Effector CD8-positive, alpha-beta T cell (primary cell): ENCODE measurements around the gene SLC25A39.

Experiments used
- DNase-seq: peaks from one replicate; lab custom pipeline; 2025; lab: John Stamatoyannopoulos, UW

Gene SLC25A39

DNA sequence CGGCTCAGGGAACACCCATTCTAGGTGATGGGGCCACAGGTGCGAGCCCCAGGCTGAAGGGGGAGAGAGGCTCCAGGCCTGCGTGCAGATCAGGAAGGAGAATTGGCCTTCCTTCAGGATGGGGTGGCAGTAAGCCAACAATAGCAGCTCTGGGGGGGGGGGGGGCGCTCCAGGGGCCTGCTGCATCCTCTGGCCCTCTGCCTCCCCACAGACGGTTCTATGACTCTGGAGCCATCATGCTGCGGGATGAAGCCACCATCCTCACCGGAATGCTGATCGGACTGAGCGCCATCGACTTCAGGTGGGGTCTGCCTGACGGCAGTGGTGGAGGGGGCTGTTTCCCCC, 10.1 kb downstream of the SLC25A39 start:
- DNase-seq, result no peak

- no peak for DNase-seq
These were observed 10.6 kb downstream of the SLC25A39 start for GRCh38 chr17:44314031-44314430.

DNA sequence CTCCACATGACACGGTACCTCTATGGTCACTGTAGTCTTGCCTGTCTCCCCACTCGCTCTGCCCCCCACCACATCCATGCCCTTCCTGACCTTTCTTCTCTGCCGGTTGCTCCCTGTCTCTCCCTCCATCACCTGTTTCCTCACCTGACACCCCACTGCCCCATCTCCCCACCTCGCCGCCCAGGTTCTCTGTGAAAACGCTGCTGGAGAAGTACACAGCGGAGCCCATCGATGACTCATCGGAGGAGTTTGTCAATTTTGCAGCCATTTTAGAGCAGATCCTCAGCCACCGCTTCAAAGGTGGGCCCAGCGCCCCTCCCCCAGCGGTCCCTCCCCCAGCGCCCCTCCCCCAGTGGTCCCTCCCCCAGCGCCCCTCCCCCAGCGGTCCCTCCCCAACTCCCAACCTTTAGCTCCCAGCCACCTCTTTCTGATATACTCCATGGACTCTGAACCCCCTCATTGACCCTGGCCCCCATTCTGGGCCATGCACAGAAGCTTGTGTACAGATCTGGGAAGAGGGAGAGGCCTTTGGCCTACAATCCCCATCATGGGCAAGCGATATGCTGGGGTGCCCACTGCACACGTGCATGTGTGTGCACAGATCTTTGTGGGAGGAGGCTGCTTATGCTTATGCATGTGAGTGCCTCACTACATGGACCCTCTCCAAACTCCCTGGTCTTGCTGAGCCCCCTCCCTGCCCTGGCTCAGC, 12.1 kb downstream of the SLC25A39 start:
- no peak for DNase-seq

DNA sequence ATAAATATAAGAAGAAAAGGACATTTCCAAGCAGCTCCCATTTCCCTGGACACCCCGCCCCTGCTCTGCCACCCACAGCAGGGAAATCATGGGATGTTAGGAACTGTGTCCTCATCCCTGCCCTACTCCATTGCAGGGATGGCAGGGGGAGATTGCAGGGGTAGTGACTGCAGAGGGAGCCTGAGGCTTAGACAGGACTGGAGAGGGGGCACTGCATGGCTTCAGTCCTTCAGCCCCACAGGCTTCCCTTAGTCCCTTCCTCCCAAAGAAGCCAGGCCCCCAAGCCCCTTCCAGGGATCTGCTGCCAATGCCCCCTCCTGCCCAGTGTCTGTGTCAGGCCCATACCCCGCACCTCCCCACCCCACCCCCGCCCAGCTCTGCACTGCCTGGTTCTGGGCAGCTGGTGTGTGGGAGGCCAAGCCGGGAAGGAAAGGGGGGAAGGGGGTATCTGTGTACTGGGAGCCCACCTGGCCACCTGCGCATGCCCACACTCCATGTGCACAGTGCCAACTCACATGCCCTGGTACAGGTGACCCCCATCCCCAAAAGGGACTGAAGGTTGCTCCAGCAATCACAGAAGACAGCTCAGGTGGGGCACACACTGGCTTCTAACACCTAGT, 13.0 kb downstream of the SLC25A39 start:
- no peak for DNase-seq

DNA sequence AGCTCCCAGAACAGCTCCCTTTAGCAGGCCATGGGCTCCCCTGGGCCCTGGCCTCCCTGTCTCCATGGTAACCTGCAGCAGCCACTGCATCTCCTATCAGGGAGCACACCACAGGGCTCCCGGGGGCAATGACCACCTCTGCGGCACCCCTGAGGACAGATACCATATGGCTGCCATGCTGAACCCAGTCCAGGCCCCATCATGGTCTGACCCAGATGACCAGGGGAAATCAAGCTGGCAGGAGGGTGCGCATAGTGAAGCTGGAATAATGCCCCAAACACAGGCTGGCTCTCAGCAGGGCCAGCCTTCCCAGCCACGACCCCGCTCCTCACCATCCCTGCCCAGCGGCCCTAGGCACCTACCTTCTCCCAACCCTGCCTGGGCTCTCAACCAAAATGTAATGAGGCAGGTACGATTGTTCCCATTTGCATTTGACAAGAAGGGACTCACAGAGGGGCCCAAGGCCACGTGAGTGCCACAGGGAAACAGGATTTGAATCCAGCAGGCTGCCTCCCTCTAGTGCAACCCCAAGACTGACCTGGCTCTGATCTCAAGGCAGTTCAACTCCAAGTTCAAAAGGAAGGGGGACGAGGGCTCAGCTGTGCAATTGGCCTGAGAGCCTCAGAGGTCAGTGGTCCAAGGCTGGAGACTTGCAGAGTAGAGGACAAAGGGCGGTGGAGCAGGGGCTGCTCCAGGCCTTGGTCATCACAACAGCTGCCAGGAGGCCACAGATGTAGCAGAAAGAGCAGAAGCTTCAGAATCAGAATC, 13.8 kb downstream of the SLC25A39 start:
- no peak for DNase-seq

DNA sequence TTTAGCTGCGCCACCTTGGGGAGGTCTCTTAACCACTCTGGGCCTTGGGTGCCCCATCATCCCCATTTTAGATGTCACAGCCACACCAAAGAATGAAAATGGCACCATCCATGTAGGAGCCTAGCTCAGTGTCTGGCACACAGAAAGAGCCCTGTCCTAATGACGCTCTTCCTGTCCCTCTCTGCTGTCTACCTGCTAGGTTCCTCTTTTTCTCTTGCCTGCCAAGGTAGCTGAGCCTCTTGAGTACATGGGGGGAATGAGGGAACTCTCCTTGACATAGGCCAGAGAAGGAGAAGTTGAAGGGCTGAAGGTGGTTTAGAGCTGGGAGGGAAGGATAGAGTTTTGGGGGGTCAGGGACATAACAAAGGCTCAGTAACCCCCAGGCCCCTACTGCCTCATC, 14.4 kb downstream of the SLC25A39 start:
- DNase-seq, result no peak

DNA sequence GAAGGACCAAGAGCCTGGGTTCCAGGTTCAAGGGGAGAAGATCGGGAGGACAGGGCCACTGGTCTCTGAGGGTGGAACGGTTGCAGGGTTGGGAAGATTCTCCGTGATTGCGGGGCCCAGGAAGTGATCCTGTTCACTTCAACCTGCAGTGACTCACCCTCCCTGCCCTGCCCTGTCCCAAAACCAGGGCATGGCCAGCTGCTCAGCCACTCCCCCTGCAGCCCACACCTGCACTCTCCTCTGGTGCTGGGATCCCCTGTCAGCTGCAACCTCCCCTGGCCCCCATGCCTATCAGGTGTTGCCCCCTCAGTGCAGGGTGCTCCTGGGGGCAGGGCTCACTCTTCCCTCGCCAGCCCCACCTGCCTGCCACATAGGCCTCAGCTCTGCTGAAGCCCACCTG, 15.2 kb downstream of the SLC25A39 start:
- no peak for DNase-seq

DNA sequence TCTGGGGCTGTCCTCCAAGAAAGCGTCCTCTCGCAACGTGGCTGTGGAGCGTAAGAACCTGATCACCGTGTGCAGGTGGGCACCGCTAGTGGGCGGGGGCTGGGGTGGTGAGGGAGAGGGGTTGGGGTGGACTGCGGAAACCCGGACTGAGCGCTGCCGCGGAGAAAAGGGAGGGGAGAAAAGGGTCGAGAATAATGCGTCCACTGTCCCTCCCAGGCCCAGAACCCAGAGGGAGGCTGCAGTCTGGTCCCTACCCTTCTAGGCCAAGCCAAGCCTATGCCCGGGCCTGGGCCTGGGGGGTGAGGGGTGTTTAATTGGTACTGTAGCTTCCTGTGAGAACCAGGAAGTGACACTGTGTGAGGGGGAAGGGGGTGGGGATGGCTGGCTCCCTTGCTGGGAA, 15.8 kb downstream of the SLC25A39 start:
- DNase-seq, result no peak

- peak; percentile 81 for DNase-seq
These were observed 16.3 kb downstream of the SLC25A39 start, which contains the start of gene RUNDC3A for GRCh38 chr17:44308320-44308818. Gene RUNDC3A (plus strand): TSS chr17:44308601. CDS start chr17:44308833, 232 bp downstream.

DNA sequence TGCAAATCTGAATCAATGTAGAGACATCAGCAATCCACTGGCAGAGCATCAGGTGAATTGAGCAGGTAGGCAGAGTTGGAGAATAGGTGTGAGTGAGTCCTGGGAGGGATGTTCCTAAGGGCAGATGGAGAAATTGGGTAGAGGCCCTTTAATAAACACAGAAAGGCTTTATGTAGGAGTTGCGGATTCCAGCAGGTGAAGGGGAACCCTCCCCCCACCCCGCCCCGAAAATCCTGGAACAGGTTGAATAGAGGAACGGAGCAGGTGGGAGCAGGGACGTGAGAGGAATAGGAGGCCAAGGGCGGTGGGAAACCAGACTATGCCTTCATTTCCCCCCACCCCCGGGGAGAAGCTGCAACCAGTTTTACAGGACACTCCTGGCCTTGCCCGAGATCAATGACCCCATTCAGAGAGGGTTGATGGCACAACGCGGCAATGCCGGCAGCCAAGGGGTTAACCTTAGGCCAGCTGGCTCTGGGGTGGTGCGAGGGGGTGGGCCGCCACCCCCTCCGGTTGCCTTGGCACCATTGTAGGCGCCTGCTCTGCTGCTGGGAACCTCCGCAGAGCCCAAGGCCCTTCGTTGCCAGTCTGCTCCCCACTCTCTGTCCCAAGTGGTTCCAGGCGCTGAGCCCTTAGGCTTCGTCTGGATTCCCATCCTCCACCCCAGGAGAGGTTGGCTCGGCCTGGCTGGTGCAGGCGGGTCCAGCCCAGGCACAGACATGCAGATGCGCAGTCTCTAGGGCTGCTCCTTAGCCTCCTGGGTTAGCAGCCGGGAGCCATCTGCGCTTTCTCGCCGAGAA, 17.0 kb downstream of the SLC25A39 start:
- no peak for DNase-seq

DNA sequence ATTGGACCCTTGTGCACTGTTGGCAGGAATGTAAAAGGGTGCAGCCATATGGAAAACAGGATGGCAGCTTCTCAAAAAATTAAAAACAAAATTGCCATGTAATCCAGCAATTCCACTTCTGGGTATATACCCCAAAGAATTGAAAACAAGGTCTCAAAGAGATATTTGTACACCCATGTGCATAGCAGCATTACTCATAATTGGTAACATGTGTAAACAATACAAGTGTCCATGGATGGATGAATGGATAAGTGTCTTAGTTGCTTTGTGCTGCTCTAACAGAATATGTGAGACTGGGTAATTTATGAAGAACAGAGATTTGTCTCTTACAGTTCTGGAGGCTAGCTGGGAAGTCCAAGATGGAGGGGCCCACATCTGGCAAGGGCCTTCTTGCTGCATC, 20.0 kb downstream of the SLC25A39 start:
- no peak for DNase-seq

DNA sequence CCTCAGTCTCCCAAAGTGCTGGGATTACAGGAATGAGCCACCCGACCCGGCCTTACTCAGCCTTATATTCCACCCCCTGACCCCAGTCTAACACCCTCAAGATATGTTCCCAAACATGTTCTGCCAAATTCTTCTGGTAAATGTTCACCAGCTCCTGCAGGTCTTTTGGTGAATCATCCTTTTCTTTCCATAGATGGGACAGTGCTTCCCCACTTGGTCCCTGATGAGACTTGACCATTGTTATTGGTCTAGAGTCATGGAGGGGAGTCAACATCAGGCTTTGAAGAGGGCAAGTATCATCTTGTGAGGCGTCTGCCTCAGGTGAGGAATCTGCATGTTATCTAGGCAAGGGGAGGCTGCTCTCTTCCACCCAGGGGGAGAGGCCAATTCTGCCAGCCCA, 26.6 kb downstream of the SLC25A39 start:
- DNase-seq, result no peak

DNA sequence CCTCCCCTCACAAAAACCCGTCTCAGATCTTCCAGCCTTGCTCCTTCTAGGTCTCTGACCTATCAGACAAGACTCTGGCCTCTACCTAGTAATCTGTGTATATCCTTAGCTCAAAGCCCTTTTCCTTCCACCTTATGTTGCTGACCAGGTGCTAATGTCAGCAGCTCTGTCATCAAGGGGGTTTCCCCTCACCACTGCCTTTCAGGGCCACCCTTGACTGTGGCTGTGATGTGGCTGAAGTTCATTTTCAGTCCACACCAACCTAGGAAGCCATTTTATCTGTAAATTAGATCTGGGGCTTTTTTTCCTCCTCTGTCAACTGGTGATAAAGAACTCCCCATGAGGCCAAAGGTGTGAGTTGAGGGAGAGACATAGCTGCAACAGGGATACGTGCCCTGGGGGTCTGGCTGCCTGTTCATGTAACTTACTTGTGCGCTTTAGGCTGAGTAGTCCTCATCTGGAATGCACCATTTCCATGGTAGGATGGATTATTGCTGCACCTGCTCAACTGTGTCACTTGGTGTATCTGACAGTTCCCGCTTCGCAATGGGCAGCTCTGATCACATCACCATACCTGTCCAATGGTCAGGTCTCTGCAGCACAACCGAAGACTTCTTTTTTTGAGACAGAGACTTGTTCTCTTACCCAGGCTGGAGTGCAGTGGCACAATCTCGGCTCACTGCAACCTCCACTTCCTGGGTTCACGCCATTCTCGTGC, 31.0 kb downstream of the SLC25A39 start:
- DNase-seq, result no peak

DNA sequence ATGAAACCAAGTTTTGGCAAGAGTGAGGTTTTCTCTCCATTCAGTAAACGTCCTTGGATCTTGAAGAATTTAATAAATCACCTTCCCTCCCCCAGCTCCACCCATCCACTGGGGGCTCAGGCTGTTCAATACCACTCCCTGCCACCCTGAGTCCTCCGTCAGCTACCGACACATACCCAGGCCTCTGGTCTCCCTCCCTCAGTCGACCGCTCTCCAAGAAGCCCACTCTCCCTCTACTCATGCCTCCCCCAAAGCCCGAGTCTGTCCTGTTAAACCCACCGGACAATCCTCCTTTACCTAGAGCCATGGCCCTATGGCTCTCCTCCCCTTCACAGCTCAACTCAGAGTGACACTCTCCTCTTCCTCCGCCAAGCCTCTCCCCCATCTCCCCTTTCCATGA, 37.0 kb downstream of the SLC25A39 start:
- no peak for DNase-seq

DNA sequence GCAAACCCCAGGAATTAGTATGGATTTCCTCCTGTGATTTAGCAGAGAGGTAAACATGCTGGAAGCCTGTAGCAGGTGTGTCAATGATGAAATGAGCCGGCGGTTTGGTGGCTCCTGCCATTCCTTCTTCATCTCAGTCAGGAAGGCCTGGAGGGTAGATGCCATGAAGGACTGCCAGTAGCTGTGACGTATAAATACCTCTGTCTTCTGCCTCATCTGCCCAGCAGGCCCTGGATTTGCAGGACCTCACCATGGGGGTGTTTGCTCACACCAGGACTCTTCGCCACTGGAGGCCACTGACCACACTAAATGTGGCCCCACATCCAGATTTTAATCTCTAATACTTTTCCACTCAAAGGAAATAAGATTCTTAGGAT, 40.6 kb downstream of the SLC25A39 start:
- DNase-seq, result no peak

DNA sequence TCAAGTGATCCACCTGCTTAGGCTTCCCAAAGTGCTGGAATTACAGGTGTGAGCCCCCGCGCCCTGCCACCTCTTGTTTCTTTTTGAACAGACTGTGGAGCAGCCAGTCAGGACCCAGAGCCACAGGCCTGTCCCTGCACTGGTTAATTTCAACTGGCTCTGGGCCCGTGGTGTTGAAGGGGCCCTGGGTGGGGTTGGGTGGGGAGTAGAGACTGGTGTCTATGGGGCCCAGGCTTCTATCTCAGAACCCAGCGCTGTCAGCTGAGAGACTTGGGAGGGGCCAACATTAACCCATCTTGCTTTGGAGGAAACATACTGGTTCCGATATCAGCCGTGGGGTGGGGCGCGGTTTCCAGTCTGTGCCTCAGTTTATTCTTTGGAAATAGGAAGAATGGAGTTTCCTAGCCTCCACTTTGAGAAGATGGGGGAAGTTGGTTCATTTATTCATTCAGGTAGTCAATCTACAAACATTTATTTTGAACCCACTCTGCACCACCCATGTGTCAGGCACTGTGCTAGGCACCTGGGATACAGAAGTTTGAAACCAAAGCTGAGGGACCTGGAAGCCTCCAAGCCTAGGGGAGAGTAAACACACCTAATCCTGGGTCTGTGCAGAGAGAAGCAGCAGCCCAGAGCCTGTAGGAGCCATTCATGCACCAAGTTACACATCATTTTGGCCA, 41.1 kb downstream of the SLC25A39 start:
- DNase-seq, result no peak

DNA sequence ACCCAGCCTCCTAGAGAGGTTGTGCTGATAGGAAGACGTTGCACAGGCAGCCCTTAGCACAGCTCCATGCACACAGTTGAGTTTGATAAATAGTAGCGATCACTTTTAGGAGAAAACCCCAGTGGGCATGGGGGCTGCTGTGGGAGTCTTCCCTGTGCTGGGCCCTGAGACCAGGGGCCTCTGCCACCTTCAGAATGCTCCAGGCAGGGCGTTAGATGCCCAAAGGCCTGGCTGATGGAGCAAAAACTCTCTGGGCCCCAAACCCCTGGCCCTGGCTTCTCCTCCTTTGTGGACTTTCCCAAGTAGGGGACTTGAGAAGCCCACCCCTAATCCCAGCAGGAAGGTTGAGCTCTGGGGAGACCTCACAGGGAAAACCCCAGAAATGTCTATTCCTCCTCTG, 42.4 kb downstream of the SLC25A39 start:
- DNase-seq, result no peak

- no peak for DNase-seq
These were observed 43.1 kb downstream of the SLC25A39 start for GRCh38 chr17:44281570-44281969.

DNA sequence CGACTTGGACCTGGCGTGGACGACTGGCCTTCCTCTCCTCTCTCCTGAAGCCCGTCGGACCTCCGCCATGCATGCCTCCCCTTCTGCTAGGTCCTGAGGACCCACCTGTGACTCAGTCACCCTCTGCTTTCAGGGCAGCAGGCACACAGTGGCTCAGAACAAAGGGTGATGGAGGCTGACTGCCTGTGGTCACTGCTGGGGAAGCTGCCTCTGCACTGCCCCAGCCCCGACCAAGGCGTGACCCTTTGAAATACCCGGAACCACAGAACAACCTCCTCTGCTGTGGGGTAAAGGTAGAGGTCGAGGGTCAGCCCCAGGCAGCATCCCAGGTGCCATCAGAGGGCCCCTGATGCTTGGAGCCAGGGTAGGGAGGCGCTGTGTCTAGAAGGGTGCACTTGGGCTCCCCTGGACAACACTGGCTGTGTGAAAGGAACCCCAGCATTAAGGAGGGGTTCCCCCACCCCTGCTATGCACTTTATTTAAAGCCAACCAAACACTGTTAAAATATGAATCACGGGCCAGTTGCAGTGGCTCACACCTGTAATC, 44.2 kb downstream of the SLC25A39 start:
- DNase-seq, result no peak

GRCh38 chr17:44279666-44280391, 44.8 kb downstream of the SLC25A39 start:
- DNase-seq, result no peak
